ENCODE measurements around the gene GRM4. TPM values are rescaled to one million over a fixed set of nuclear protein-coding genes. Genes with fewer than 3 reads are reported as not detected.
A peak's percentile ranks its signal among the peaks of the same experiment; 100 is the strongest.

GRM4 gene
- total RNA-seq, 1 donor from 2014 or later: not detected

DNA sequence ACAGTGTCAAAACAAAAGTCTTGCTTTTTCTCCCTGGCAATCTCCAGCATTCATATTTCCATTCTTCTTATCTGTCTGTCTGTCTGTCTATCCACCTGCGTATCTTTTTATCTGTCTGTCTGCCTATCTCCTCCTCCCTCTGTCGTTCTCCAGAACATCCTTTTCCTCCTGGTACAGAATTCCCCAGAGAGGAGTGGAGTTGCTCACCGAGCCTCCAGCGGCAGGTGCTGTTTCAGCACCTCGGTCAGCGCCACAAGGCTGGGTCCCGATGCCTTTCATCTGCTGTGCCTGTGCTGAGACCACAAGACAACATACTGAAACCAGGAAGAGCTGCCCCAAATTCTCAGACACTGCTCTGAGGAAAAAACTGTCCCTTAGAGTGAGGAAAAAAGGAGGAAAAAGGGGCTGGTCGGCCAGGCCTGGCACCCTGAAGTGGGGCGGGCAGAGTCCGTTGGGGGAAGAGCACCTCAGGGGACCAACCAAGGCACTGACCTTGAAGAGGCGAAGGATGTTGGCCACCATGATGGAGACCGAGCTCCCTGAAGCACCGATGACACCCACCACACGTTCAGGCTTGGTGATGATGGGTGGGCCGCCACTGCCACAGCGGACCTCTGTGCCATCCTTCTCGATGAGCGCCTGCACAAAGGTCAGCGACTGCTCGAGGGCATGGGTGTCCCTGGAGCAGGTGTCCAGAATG lies 13.3 kb downstream of the GRM4 start:
- DNase-seq (ENCODE audit: low read depth): peak; percentile 11
- no peak overlapping the region for H3K4me3 ChIP-seq (ENCODE audit: low read depth, low read length)
- no peaks in the 10 kb centered on the region for H3K27me3 ChIP-seq (ENCODE audit: control insufficient read depth, insufficient read depth, low read length)
- no peaks in the 10 kb centered on the region for H3K36me3 ChIP-seq (ENCODE audit: control insufficient read depth, insufficient read depth, low read length)
- FAIRE-seq: peak; percentile 73
- TF ChIP-seq CTCF (IDR thresholded peaks at IDR 0.05; ENCODE audit: insufficient read depth, low read length, severe bottlenecking): no peak

GRCh38 chr6:34131326-34132290 lies 14.3 kb downstream of the GRM4 start:
- DNase-seq (ENCODE audit: low read depth) (no peak), FAIRE-seq (no peak)
- Histone ChIP-seq H3K27me3 (ENCODE audit: control insufficient read depth, insufficient read depth, low read length) (no peaks in the 10 kb centered on the region), H3K4me3 (ENCODE audit: low read depth, low read length) (no peak overlapping the region), H3K36me3 (ENCODE audit: control insufficient read depth, insufficient read depth, low read length) (no peaks in the 10 kb centered on the region)
- no peak for TF ChIP-seq CTCF (IDR thresholded peaks at IDR 0.05; ENCODE audit: insufficient read depth, low read length, severe bottlenecking)

DNA sequence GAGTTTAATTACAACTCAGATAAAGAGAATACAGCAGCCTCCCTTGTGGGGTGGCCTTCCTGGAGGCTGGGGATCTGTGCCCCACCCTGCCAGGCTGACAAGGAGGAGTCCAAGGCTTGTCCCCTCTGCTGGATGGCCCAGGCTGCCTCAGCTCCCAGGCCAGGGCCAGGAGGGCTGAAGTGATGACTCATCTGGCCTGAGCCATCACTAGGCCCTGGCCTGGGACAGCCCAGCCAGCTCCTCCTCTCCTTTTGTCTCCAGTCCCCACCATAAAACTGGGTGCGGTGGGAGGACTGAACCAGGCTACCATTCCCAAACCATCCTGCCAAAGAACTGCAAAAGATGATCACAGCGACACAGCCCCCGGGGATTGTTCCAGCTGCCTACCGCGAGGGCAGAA lies 15.0 kb downstream of the GRM4 start:
- no peak overlapping the region for H3K4me3 ChIP-seq (ENCODE audit: low read depth, low read length)
- DNase-seq (ENCODE audit: low read depth): no peak
- peaks cover 2% of the 10 kb centered on the region for H3K27me3 ChIP-seq (ENCODE audit: control insufficient read depth, insufficient read depth, low read length)
- no peak for FAIRE-seq
- H3K36me3 ChIP-seq (ENCODE audit: control insufficient read depth, insufficient read depth, low read length): no peaks in the 10 kb centered on the region
- TF ChIP-seq CTCF (IDR thresholded peaks at IDR 0.05; ENCODE audit: insufficient read depth, low read length, severe bottlenecking): no peak

GRCh38 chr6:34129753-34130152 lies 16.1 kb downstream of the GRM4 start:
- H3K4me3 ChIP-seq (ENCODE audit: low read depth, low read length): no peak overlapping the region
- TF ChIP-seq CTCF (IDR thresholded peaks at IDR 0.05; ENCODE audit: insufficient read depth, low read length, severe bottlenecking): no peak
- no peak for FAIRE-seq
- no peak for DNase-seq (ENCODE audit: low read depth)
- no peaks in the 10 kb centered on the region for H3K36me3 ChIP-seq (ENCODE audit: control insufficient read depth, insufficient read depth, low read length)
- peaks cover 2% of the 10 kb centered on the region for H3K27me3 ChIP-seq (ENCODE audit: control insufficient read depth, insufficient read depth, low read length)

GRCh38 chr6:34128045-34128444 lies 17.8 kb downstream of the GRM4 start:
- TF ChIP-seq CTCF (IDR thresholded peaks at IDR 0.05; ENCODE audit: insufficient read depth, low read length, severe bottlenecking): no peak
- DNase-seq (ENCODE audit: low read depth) (no peak), FAIRE-seq (no peak)
- Histone ChIP-seq H3K4me3 (ENCODE audit: low read depth, low read length) (no peak overlapping the region), H3K36me3 (ENCODE audit: control insufficient read depth, insufficient read depth, low read length) (no peaks in the 10 kb centered on the region), H3K27me3 (ENCODE audit: control insufficient read depth, insufficient read depth, low read length) (peaks cover 2% of the 10 kb centered on the region)
